Natural killer cell treated with Interleukin-12 subunit alpha and Interleukin-12 subunit beta and Interleukin-15 and Interleukin-18, amount 100 ng/mL, for 72 hours (primary cell): ENCODE measurements around the gene LRRC46. TPM values are rescaled to one million over a fixed set of nuclear protein-coding genes. Genes with fewer than 3 reads are reported as not detected.

Source experiments
- ATAC-seq, 2 donors: fragments of 150-1000 bp; cut with Tn5 transposase in 1 of 2; sonication (Bioruptor Pico), chemical (Tn5 transposase) in 1 of 2; 2 replicates each; pipeline ENCODE4 v1.10.0; 2021
- DNase-seq: peaks from one replicate; pipeline ENCODE4 v3.0.0; 2022; ENCODE audit warnings: low spot score
- H3K27ac Mint-ChIP-seq, 2 donors: 1 replicate in 1 of 2; 2 replicates in 1 of 2; pipeline ENCODE4 v1.8.0; 2022; ENCODE audit warnings: mixed read lengths in 2 of 2, mild to moderate bottlenecking in 1 of 2, moderate library complexity in 1 of 2
- H3K27me3 Mint-ChIP-seq, 2 donors: 1 replicate in 1 of 2; 2 replicates in 1 of 2; pipeline ENCODE4 v1.8.0; 2022; ENCODE audit warnings: mixed read lengths in 2 of 2
- H3K36me3 Mint-ChIP-seq: one replicate; pipeline ENCODE4 v1.8.0; 2022; ENCODE audit warnings: mixed read lengths
- H3K4me1 Mint-ChIP-seq, 2 donors: 1 replicate in 1 of 2; 2 replicates in 1 of 2; pipeline ENCODE4 v1.8.0; 2022; ENCODE audit warnings: low read depth in 2 of 2, mixed read lengths in 2 of 2, mild to moderate bottlenecking in 1 of 2
- H3K4me3 Mint-ChIP-seq: one replicate; pipeline ENCODE4 v1.8.0; 2022; ENCODE audit warnings: mixed read lengths
- H3K9me3 Mint-ChIP-seq: 2 replicates; pipeline ENCODE4 v1.8.0; 2022; ENCODE audit warnings: mixed read lengths
- total RNA-seq, 2 donors: library from RNA; stranded (reverse); gene quantifications; one replicate each; pipeline ENCODE4 v1.2.3, GENCODE V29; 2022

Gene LRRC46
- total RNA-seq, 2 donors from 2014 or later: 0.17 to 0.86 TPM

GRCh38 chr17:47857551-47858455, 26.3 kb downstream of the LRRC46 start:
- Mint-ChIP-seq H3K27ac (no peak overlapping the region), H3K36me3 (no peaks in the 10 kb centered on the region), H3K27me3 (peaks cover 52 to 61% of the 10 kb centered on the region in 2 donors), H3K4me1 (peaks cover 0 to 14% of the 10 kb centered on the region in 2 donors), H3K9me3 (no peaks in the 10 kb centered on the region), H3K4me3 (no peak overlapping the region)
- ATAC-seq: peak in 1 of 2 donors; percentile 11
- DNase-seq: no peak

GRCh38 chr17:47860386-47860785, 28.9 kb downstream of the LRRC46 start:
- ATAC-seq: no peak
- H3K27me3 Mint-ChIP-seq: peaks cover 32 to 35% of the 10 kb centered on the region in 2 donors
- H3K36me3 Mint-ChIP-seq: no peaks in the 10 kb centered on the region
- peaks cover 0 to 3% of the 10 kb centered on the region in 2 donors for H3K4me1 Mint-ChIP-seq
- no peak overlapping the region for H3K4me3 Mint-ChIP-seq
- no peak overlapping the region for H3K27ac Mint-ChIP-seq
- no peaks in the 10 kb centered on the region for H3K9me3 Mint-ChIP-seq
- DNase-seq: no peak

- Mint-ChIP-seq H3K27me3 (peaks cover 29% of the 10 kb centered on the region in 2 donors), H3K27ac (no peak overlapping the region), H3K4me3 (no peak overlapping the region), H3K9me3 (no peaks in the 10 kb centered on the region), H3K4me1 (no peaks in the 10 kb centered on the region), H3K36me3 (no peaks in the 10 kb centered on the region)
- DNase-seq: no peak
- no peak for ATAC-seq
These were observed 31.4 kb downstream of the LRRC46 start for GRCh38 chr17:47862621-47863440.

- peaks cover 13 to 20% of the 10 kb centered on the region in 2 donors for H3K27me3 Mint-ChIP-seq
- no peak for DNase-seq
- no peaks in the 10 kb centered on the region for H3K9me3 Mint-ChIP-seq
- H3K4me1 Mint-ChIP-seq: peaks cover 0 to under 1% of the 10 kb centered on the region in 2 donors
- ATAC-seq: no peak
- H3K36me3 Mint-ChIP-seq: no peaks in the 10 kb centered on the region
- peak overlapping the region in 1 of 2 donors; percentile 4 for H3K27ac Mint-ChIP-seq
- no peak overlapping the region for H3K4me3 Mint-ChIP-seq
These were observed 33.3 kb downstream of the LRRC46 start for GRCh38 chr17:47864791-47865216.

- DNase-seq: no peak
- H3K4me1 Mint-ChIP-seq: peaks cover 0 to 10% of the 10 kb centered on the region in 2 donors
- no peak overlapping the region for H3K4me3 Mint-ChIP-seq
- H3K27me3 Mint-ChIP-seq: peaks cover 21 to 26% of the 10 kb centered on the region in 2 donors
- ATAC-seq: no peak
- H3K9me3 Mint-ChIP-seq: no peaks in the 10 kb centered on the region
- no peak overlapping the region for H3K27ac Mint-ChIP-seq
- no peaks in the 10 kb centered on the region for H3K36me3 Mint-ChIP-seq
These were observed 35.5 kb downstream of the LRRC46 start for GRCh38 chr17:47866941-47867340.

- no peak for DNase-seq
- ATAC-seq: no peak
- Mint-ChIP-seq H3K4me1 (peaks cover 0 to 11% of the 10 kb centered on the region in 2 donors), H3K27ac (no peak overlapping the region), H3K27me3 (peaks cover 24 to 28% of the 10 kb centered on the region in 2 donors), H3K4me3 (no peak overlapping the region), H3K9me3 (no peaks in the 10 kb centered on the region), H3K36me3 (no peaks in the 10 kb centered on the region)
These were observed 36.5 kb downstream of the LRRC46 start for GRCh38 chr17:47867813-47868533.

- DNase-seq (no peak), ATAC-seq (no peak)
- Mint-ChIP-seq H3K4me1 (peaks cover 0 to 17% of the 10 kb centered on the region in 2 donors), H3K9me3 (no peaks in the 10 kb centered on the region), H3K27me3 (peaks cover 31 to 34% of the 10 kb centered on the region in 2 donors), H3K4me3 (no peak overlapping the region), H3K27ac (no peak overlapping the region), H3K36me3 (no peaks in the 10 kb centered on the region)
These were observed 37.6 kb downstream of the LRRC46 start for GRCh38 chr17:47869114-47869513.

- no peak overlapping the region for H3K4me3 Mint-ChIP-seq
- ATAC-seq (no peak), DNase-seq (no peak)
- H3K9me3 Mint-ChIP-seq: no peaks in the 10 kb centered on the region
- peaks cover 0 to 21% of the 10 kb centered on the region in 2 donors for H3K4me1 Mint-ChIP-seq
- no peaks in the 10 kb centered on the region for H3K36me3 Mint-ChIP-seq
- peaks cover 34 to 39% of the 10 kb centered on the region in 2 donors for H3K27me3 Mint-ChIP-seq
- H3K27ac Mint-ChIP-seq: peak overlapping the region in 1 of 2 donors; percentile 18
These were observed 38.6 kb downstream of the LRRC46 start for GRCh38 chr17:47870056-47870455.

- H3K36me3 Mint-ChIP-seq: no peaks in the 10 kb centered on the region
- peak overlapping the region in 1 of 2 donors; percentile 80 for H3K27ac Mint-ChIP-seq
- DNase-seq: no peak
- peaks cover 0 to 21% of the 10 kb centered on the region in 2 donors for H3K4me1 Mint-ChIP-seq
- ATAC-seq: no peak
- H3K27me3 Mint-ChIP-seq: peaks cover 32 to 45% of the 10 kb centered on the region in 2 donors
- H3K4me3 Mint-ChIP-seq: no peak overlapping the region
- no peaks in the 10 kb centered on the region for H3K9me3 Mint-ChIP-seq
These were observed 39.6 kb downstream of the LRRC46 start for GRCh38 chr17:47871048-47871447.

GRCh38 chr17:47872019-47872650, 40.7 kb downstream of the LRRC46 start:
- DNase-seq: peak; percentile 81
- H3K4me3 Mint-ChIP-seq: no peak overlapping the region
- H3K4me1 Mint-ChIP-seq: peaks cover 0 to 21% of the 10 kb centered on the region in 2 donors
- no peaks in the 10 kb centered on the region for H3K36me3 Mint-ChIP-seq
- H3K9me3 Mint-ChIP-seq: no peaks in the 10 kb centered on the region
- peak overlapping the region in 1 of 2 donors; percentile 80 for H3K27ac Mint-ChIP-seq
- peak; percentile 62 to 86 for ATAC-seq
- peaks cover 28 to 43% of the 10 kb centered on the region in 2 donors for H3K27me3 Mint-ChIP-seq

- DNase-seq (no peak), ATAC-seq (peak in 1 of 2 donors; percentile 40)
- Mint-ChIP-seq H3K4me1 (peaks cover 0 to 21% of the 10 kb centered on the region in 2 donors), H3K4me3 (no peak overlapping the region), H3K27ac (peak overlapping the region in 1 of 2 donors; percentile 80), H3K36me3 (no peaks in the 10 kb centered on the region), H3K27me3 (peaks cover 28 to 43% of the 10 kb centered on the region in 2 donors), H3K9me3 (no peaks in the 10 kb centered on the region)
These were observed 41.2 kb downstream of the LRRC46 start for GRCh38 chr17:47872651-47873161.

GRCh38 chr17:47873200-47874090, 42.0 kb downstream of the LRRC46 start:
- H3K27ac Mint-ChIP-seq: peak overlapping the region in 1 of 2 donors; percentile 80
- H3K36me3 Mint-ChIP-seq: no peaks in the 10 kb centered on the region
- H3K9me3 Mint-ChIP-seq: no peaks in the 10 kb centered on the region
- ATAC-seq: no peak
- H3K27me3 Mint-ChIP-seq: peaks cover 32 to 43% of the 10 kb centered on the region in 2 donors
- H3K4me1 Mint-ChIP-seq: peaks cover 0 to 24% of the 10 kb centered on the region in 2 donors
- no peak overlapping the region for H3K4me3 Mint-ChIP-seq
- DNase-seq: no peak
